ENCODE measurements around the gene AASS. TPM values are rescaled to one million over a fixed set of nuclear protein-coding genes. Genes with fewer than 3 reads are reported as not detected.
"Not testable (repeated sequence)": the region's sequence is repeated elsewhere in the genome, so short reads cannot be mapped to it uniquely, and the experiment has no call there.

The AASS gene
- polyA plus RNA-seq (2011; rRNA removed) (7.1 and 12.1 TPM in 2 replicates), polyA minus RNA-seq (2011; rRNA and poly(A)+ RNA removed) (11.0 and 13.8 TPM in 2 replicates)

DNA sequence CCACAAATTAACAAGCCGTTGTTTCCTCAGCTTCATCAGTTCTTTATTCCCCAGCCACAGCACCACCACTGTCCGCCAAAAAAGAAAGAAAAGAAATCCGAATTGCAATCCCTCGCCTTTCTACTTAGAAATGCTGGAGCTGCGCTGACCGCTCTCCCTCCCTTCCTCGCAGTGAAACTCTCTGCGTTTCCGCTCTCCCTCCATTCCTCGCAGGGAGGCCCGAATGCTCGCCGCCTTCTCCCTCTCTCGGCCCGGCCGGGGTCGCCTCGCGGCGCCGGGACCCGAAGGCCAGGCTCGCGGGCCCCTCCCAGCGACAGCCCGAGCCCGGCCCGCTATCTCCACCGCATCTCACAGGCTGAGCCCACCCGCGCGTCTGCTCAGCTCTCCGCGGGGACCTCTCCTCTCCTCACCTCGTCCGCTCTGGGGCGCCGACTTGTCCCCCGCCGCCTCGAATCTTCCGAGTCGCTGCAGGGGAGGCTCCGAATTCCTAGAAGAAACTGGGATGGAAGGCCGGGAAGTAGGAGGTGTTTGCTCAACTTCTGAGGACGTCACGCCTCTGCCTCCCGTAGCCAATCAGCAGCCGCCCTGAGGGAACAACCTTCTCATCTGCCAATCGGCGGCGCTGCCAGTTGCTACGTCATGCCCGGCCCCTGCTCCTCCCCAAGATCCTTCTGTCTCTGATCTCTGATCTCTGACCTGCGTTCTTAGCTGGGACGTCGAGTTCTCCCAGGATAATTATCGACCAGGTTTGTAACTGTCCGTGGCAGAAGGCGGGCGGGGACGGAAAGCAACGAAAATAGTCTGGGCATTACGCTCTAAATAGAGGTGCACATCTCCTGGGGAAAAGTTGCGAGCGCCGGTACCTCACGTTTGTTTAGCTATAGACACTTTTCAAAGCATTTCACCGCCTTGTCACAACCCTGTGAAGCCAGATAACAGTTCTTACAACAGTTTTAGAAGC is at the start of gene AASS:
TSS of gene AASS (minus strand) at position 499 of the 961 bp plus-strand sequence. CDS start 10,523 bp downstream, outside the sequence.
- Histone ChIP-seq H3K27me3 (ENCODE audit: control insufficient read depth, insufficient read depth, low read length) (no peaks in the 10 kb centered on the region), H3K36me3 (ENCODE audit: control insufficient read depth, insufficient read depth, low read length) (no peaks in the 10 kb centered on the region), H3K4me3 (ENCODE audit: low read depth, low read length) (peak within 1 kb of the TSS; percentile 90)
- ChIA-PET CTCF (interaction anchor here (1.1 to 3.0 kb wide), 3 partner anchors 11 to 51 kb away, joined by 4 to 9 read pairs (median 5); no protein-coding TSS in a partner anchor), POLR2A (interaction anchor here (0.8 kb wide), 1 partner anchor 20 kb away, joined by 4 read pairs; no protein-coding TSS in a partner anchor)
- TF ChIP-seq CTCF (IDR thresholded peaks at IDR 0.05; ENCODE audit: insufficient read depth, low read depth, low read length): no peak
- peak; percentile 77 for DNase-seq (ENCODE audit: low read depth)

- Histone ChIP-seq H3K27me3 (ENCODE audit: control insufficient read depth, insufficient read depth, low read length) (no peaks in the 10 kb centered on the region), H3K4me3 (ENCODE audit: low read depth, low read length) (no peak overlapping the region), H3K36me3 (ENCODE audit: control insufficient read depth, insufficient read depth, low read length) (no peaks in the 10 kb centered on the region)
- no peak for TF ChIP-seq CTCF (IDR thresholded peaks at IDR 0.05; ENCODE audit: insufficient read depth, low read depth, low read length)
- ChIA-PET POLR2A (no interaction called here), CTCF (no interaction called here)
- DNase-seq (ENCODE audit: low read depth): no peak
Observed at GRCh38 chr7:122188785-122189184, 44.7 kb upstream of the AASS start.

- DNase-seq (ENCODE audit: low read depth): no peak
- Histone ChIP-seq H3K36me3 (ENCODE audit: control insufficient read depth, insufficient read depth, low read length) (no peaks in the 10 kb centered on the region), H3K4me3 (ENCODE audit: low read depth, low read length) (no peak overlapping the region), H3K27me3 (ENCODE audit: control insufficient read depth, insufficient read depth, low read length) (no peaks in the 10 kb centered on the region; the same call in 1 of the 2 replicates)
- TF ChIP-seq CTCF (IDR thresholded peaks at IDR 0.05; ENCODE audit: insufficient read depth, low read depth, low read length): no peak
- ChIA-PET CTCF (no interaction called here), POLR2A (no interaction called here)
Observed at GRCh38 chr7:122183106-122183505, 39.1 kb upstream of the AASS start.

DNA sequence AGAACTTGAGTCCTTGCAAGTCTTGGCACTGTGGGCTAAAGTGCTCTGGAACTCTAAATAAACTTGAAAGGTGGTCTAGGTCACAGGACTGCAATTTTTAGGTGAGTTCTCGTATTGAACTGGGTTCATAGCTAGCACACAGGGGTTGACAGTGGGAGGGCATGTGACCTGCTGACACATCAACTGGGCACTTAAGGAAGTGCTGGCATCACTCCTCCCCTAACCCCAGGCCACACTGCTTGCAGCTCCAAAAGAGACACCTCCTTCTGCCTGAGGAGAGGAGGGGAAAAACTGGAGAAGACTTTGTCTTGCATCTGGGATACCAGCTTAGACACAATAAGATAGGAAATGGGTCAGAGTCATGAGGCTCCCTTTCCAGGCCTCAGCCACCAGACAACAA is 38.0 kb upstream of the AASS start:
- no peak for DNase-seq (ENCODE audit: low read depth)
- Histone ChIP-seq H3K4me3 (ENCODE audit: low read depth, low read length) (no peak overlapping the region), H3K36me3 (ENCODE audit: control insufficient read depth, insufficient read depth, low read length) (no peaks in the 10 kb centered on the region), H3K27me3 (ENCODE audit: control insufficient read depth, insufficient read depth, low read length) (no peaks in the 10 kb centered on the region; the same call in 1 of the 2 replicates)
- ChIA-PET CTCF (no interaction called here), POLR2A (no interaction called here)
- no peak for TF ChIP-seq CTCF (IDR thresholded peaks at IDR 0.05; ENCODE audit: insufficient read depth, low read depth, low read length)

GRCh38 chr7:122172144-122172543 is 28.1 kb upstream of the AASS start:
- H3K4me3 ChIP-seq (ENCODE audit: low read depth, low read length); POLR2A ChIA-PET; H3K36me3 ChIP-seq (ENCODE audit: control insufficient read depth, insufficient read depth, low read length); DNase-seq (ENCODE audit: low read depth); CTCF ChIA-PET; H3K27me3 ChIP-seq (ENCODE audit: control insufficient read depth, insufficient read depth, low read length): not testable (repeated sequence)
